ENCODE results near the gene ITGAD.

The ITGAD gene

GRCh38 chr16:31365131-31365865 is 27.8 kb upstream of the ITGAD start:
- no peak for DNase-seq

GRCh38 chr16:31367853-31368252 is 25.3 kb upstream of the ITGAD start:
- no peak for DNase-seq

GRCh38 chr16:31371008-31371407 is 22.1 kb upstream of the ITGAD start:
- DNase-seq, result no peak

GRCh38 chr16:31371619-31372484 is 21.3 kb upstream of the ITGAD start:
- DNase-seq, result no peak

GRCh38 chr16:31373235-31373634 is 19.9 kb upstream of the ITGAD start:
- no peak for DNase-seq

- no peak for DNase-seq
These were observed 17.9 kb upstream of the ITGAD start for GRCh38 chr16:31375231-31375630.

- DNase-seq, result no peak
These were observed 16.4 kb upstream of the ITGAD start for GRCh38 chr16:31376705-31377104.

GRCh38 chr16:31377210-31377903 is 15.8 kb upstream of the ITGAD start:
- DNase-seq, result no peak

- no peak for DNase-seq
These were observed 12.9 kb upstream of the ITGAD start for GRCh38 chr16:31380201-31380600.

GRCh38 chr16:31382485-31383161 is 10.5 kb upstream of the ITGAD start:
- DNase-seq, result no peak

- DNase-seq, result no peak
These were observed 7.5 kb upstream of the ITGAD start for GRCh38 chr16:31385680-31386079.

GRCh38 chr16:31386157-31386984 is 6.8 kb upstream of the ITGAD start:
- no peak for DNase-seq

- no peak for DNase-seq
These were observed 4.6 kb upstream of the ITGAD start for GRCh38 chr16:31388535-31388934.

- DNase-seq, result no peak
These were observed 2.6 kb upstream of the ITGAD start for GRCh38 chr16:31390504-31391041.

- no peak for DNase-seq
These were observed 2.5 kb downstream of the ITGAD start for GRCh38 chr16:31395647-31396046.

- no peak for DNase-seq
These were observed 4.0 kb downstream of the ITGAD start for GRCh38 chr16:31397096-31397660.

GRCh38 chr16:31397701-31398100 is 4.6 kb downstream of the ITGAD start:
- no peak for DNase-seq

GRCh38 chr16:31400191-31400590 is 7.1 kb downstream of the ITGAD start:
- no peak for DNase-seq

GRCh38 chr16:31401436-31401835 is 8.3 kb downstream of the ITGAD start:
- DNase-seq, result no peak

GRCh38 chr16:31402687-31403086 is 9.6 kb downstream of the ITGAD start:
- DNase-seq, result no peak

- no peak for DNase-seq
These were observed 10.6 kb downstream of the ITGAD start for GRCh38 chr16:31403590-31404352.
